IMR-90 (cell line): ENCODE results near the gene PDIA2. TPM values are rescaled to one million over a fixed set of nuclear protein-coding genes. Genes with fewer than 3 reads are reported as not detected.

ENCODE experiments used
- ATAC-seq: fragments of 200-7000 bp; cut with Tn5 transposase; 2 replicates; pipeline ENCODE4 v1.9.1; 2020; ENCODE audit warnings: low read depth, mild to moderate bottlenecking, moderate library complexity
- BruUV-seq: library from RNA; stranded (reverse); fragments of 400-500 nt; replicated peaks from 2 replicates; lab custom pipeline; 2021; lab: Mats Ljungman, UMichigan
- CTCF ChIA-PET: fragments of 300-600 bp; formaldehyde crosslinking; extraction: SDS; loops from one replicate; lab custom pipeline; 2021; ENCODE audit warnings: antibody characterized with exemption; lab: Yijun Ruan, JAX
- POLR2A ChIA-PET: fragments of 300-600 bp; sonication (Branson Sonifier 250); formaldehyde crosslinking; loops from one replicate; lab custom pipeline; 2022; ENCODE audit warnings: antibody characterized with exemption; ENCODE audit not compliant: unreplicated experiment; lab: Charles Lee
- DNase-seq: peaks from one replicate; pipeline ENCODE4 v3.0.0; 2013
- H2AFZ ChIP-seq: replicated peaks from 2 replicates; pipeline ENCODE3; 2013; ENCODE audit warnings: low read length, mild to moderate bottlenecking; ENCODE audit not compliant: poor library complexity
- H2AK5ac ChIP-seq: 2 replicates; pipeline ENCODE4 v1.6.1; 2013; ENCODE audit warnings: low read depth, low read length, inconsistent platforms
- H2AK9ac ChIP-seq: replicated peaks from 2 replicates; pipeline ENCODE3; 2013; ENCODE audit warnings: mild to moderate bottlenecking, low read depth, low read length, moderate library complexity; ENCODE audit not compliant: poor library complexity
- H2BK120ac ChIP-seq: 2 replicates; pipeline ENCODE4 v1.6.1; 2013; ENCODE audit warnings: low read depth, low read length, inconsistent platforms
- H2BK15ac ChIP-seq: 3 replicates; pipeline ENCODE4 v1.6.1; 2013; ENCODE audit warnings: low read depth, low read length, inconsistent platforms
- H2BK20ac ChIP-seq: 2 replicates; pipeline ENCODE4 v1.6.1; 2013; ENCODE audit warnings: low read depth, mild to moderate bottlenecking, inconsistent platforms, low read length, moderate library complexity
- H2BK5ac ChIP-seq: 2 replicates; pipeline ENCODE4 v1.6.1; 2013; ENCODE audit warnings: mild to moderate bottlenecking, low read depth, low read length, inconsistent platforms; ENCODE audit not compliant: poor library complexity, severe bottlenecking
- H3K14ac ChIP-seq: replicated peaks from 2 replicates; pipeline ENCODE4 v1.6.1; 2013; ENCODE audit warnings: low read depth, low read length, inconsistent platforms
- H3K18ac ChIP-seq: 2 replicates; pipeline ENCODE4 v1.6.1; 2013; ENCODE audit warnings: low read depth, low read length, control low read depth
- H3K23ac ChIP-seq: 2 replicates; pipeline ENCODE4 v1.6.1; 2013; ENCODE audit warnings: low read depth, low read length, inconsistent platforms
- H3K27ac ChIP-seq: 2 replicates; pipeline ENCODE4 v1.5.1; 2013; ENCODE audit warnings: mild to moderate bottlenecking, control low read depth, low read length; ENCODE audit not compliant: insufficient read depth
- H3K27me3 ChIP-seq: 2 replicates; pipeline ENCODE4 v1.6.1; 2013; ENCODE audit warnings: low read length; ENCODE audit not compliant: control insufficient read depth, insufficient read depth
- H3K36me3 ChIP-seq: 2 replicates; pipeline ENCODE4 v1.6.1; 2013; ENCODE audit warnings: low read length, mixed read lengths; ENCODE audit not compliant: control insufficient read depth, insufficient read depth
- H3K4ac ChIP-seq: 2 replicates; pipeline ENCODE4 v1.6.1; 2013; ENCODE audit warnings: low read depth, low read length, inconsistent platforms
- H3K4me1 ChIP-seq: 2 replicates; pipeline ENCODE4 v1.6.1; 2013; ENCODE audit warnings: low read length, mixed read lengths; ENCODE audit not compliant: control insufficient read depth, insufficient read depth
- H3K4me2 ChIP-seq: 2 replicates; pipeline ENCODE4 v1.6.1; 2013; ENCODE audit warnings: low read depth, mild to moderate bottlenecking, control low read depth, low read length, moderate library complexity
- H3K4me3 ChIP-seq: 2 replicates; pipeline ENCODE4 v1.5.1; 2013; ENCODE audit warnings: low read depth, mild to moderate bottlenecking, control low read depth, low read length, moderate library complexity; ENCODE audit not compliant: insufficient read depth
- H3K56ac ChIP-seq: 2 replicates; pipeline ENCODE4 v1.6.1; 2013; ENCODE audit warnings: low read length, inconsistent platforms; ENCODE audit not compliant: insufficient read depth; ENCODE audit errors: extremely low read depth
- H3K79me1 ChIP-seq, 2 experiments: 2 replicates each; pipeline ENCODE4 v1.6.1; 2013; ENCODE audit warnings: low read length in 2 of 2, inconsistent platforms in 1 of 2, low read depth in 1 of 2
- H3K9ac ChIP-seq: 2 replicates; pipeline ENCODE4 v1.6.1; 2013; ENCODE audit warnings: low read depth, low read length, control low read depth
- H3K9me1 ChIP-seq: 2 replicates; pipeline ENCODE4 v1.6.1; 2013; ENCODE audit warnings: low read length, inconsistent platforms; ENCODE audit not compliant: insufficient read depth
- H3K9me3 ChIP-seq: 2 replicates; pipeline ENCODE4 v1.6.1; 2013; ENCODE audit warnings: low read length; ENCODE audit not compliant: control insufficient read depth, insufficient read depth
- H4K20me1 ChIP-seq: 2 replicates; pipeline ENCODE4 v1.6.1; 2013; ENCODE audit warnings: low read length, inconsistent platforms; ENCODE audit not compliant: insufficient read depth
- H4K5ac ChIP-seq: 2 replicates; pipeline ENCODE4 v1.6.1; 2013; ENCODE audit warnings: mild to moderate bottlenecking, low read depth, low read length, control low read depth
- H4K8ac ChIP-seq, 2 experiments: 2 replicates each; pipeline ENCODE4 v1.6.1; 2013; ENCODE audit warnings: low read depth in 2 of 2, low read length in 2 of 2, control low read depth in 1 of 2, inconsistent platforms in 1 of 2
- H4K91ac ChIP-seq: 2 replicates; pipeline ENCODE4 v1.6.1; 2013; ENCODE audit warnings: low read depth, low read length, inconsistent platforms; ENCODE audit not compliant: insufficient read depth
- CEBPB ChIP-seq: IDR thresholded peaks from 2 replicates; pipeline ENCODE4 v1.6.1; 2012; ENCODE audit warnings: low read depth, low read length, improper control_type of control experiment
- CHD1 ChIP-seq: IDR thresholded peaks from 2 replicates; pipeline ENCODE4 v1.6.1; 2012; ENCODE audit warnings: low read depth, low read length, improper control_type of control experiment
- CTCF ChIP-seq: conservative IDR thresholded peaks from 2 replicates; pipeline ENCODE4 v1.5.1; 2012; ENCODE audit warnings: mild to moderate bottlenecking, low read depth, low read length, improper control_type of control experiment
- MAFK ChIP-seq: IDR thresholded peaks from 2 replicates; pipeline ENCODE4 v1.6.1; 2012; ENCODE audit warnings: low read depth, low read length, improper control_type of control experiment
- MXI1 ChIP-seq: IDR thresholded peaks from 2 replicates; pipeline ENCODE4 v1.6.1; 2012; ENCODE audit warnings: low read depth, mild to moderate bottlenecking, low read length, moderate library complexity, borderline replicate concordance
- NFE2L2 ChIP-seq: fragments of 150-350 bp; IDR thresholded peaks from 2 replicates; pipeline ENCODE4 v1.6.1; 2016; ENCODE audit warnings: low read depth, mild to moderate bottlenecking, low read length
- RAD21 ChIP-seq: IDR thresholded peaks from 2 replicates; pipeline ENCODE4 v1.6.1; 2012; ENCODE audit warnings: low read length, improper control_type of control experiment
- RFX5 ChIP-seq: IDR thresholded peaks from 2 replicates; pipeline ENCODE4 v1.8.0; 2012; ENCODE audit warnings: low read depth, mild to moderate bottlenecking, low read length, moderate library complexity
- SMC3 ChIP-seq: fragments of 150-350 bp; IDR thresholded peaks from 2 replicates; pipeline ENCODE4 v1.6.1; 2016; ENCODE audit warnings: low read depth, mild to moderate bottlenecking, antibody characterized with exemption, low read length, moderate library complexity
- WGBS, 2 experiments: methylation state at CpG; one replicate each; pipeline versions ENCODE4 v1.1.5 to v1.1.7; 2013; ENCODE audit warnings: missing lambda C conversion rate in 2 of 2; ENCODE audit not compliant: insufficient read length in 1 of 2; ENCODE audit errors: extremely low coverage in 2 of 2; 5-methylcytosine and 5-hydroxymethylcytosine counted together
- dilution Hi-C: fragments of 300-500 bp; cut with HindIII; formaldehyde crosslinking; loops from one replicate; pipeline ENCODE4 v1.14.3; 2018; ENCODE audit warnings: low sequenced_read_pairs; ENCODE audit not compliant: unreplicated experiment
- in situ Hi-C: fragments of 300-500 bp; cut with MboI; formaldehyde crosslinking; loops from 3 replicates; pipeline ENCODE4 v1.14.3; 2019; ENCODE audit warnings: low sequenced_read_pairs, inconsistent platforms, mixed read lengths
- intact Hi-C: fragments of 100-400 bp; cut with micrococcal nuclease; formaldehyde crosslinking; loops from 2 replicates; pipeline ENCODE4 v1.10.0; 2022
- polyA plus RNA-seq, 3 experiments: library from polyadenylated mRNA; depleted of rRNA; stranded (reverse); fragments of >200 nt; gene quantifications; 2 replicates each; pipeline ENCODE4 v1.2.3, GENCODE V29; 2012; ENCODE audit warnings: low replicate concordance in 1 of 3
- total RNA-seq: library from RNA; depleted of rRNA; stranded (reverse); fragments of >200 nt; gene quantifications from 2 replicates; pipeline ENCODE4 v1.2.3, GENCODE V29; 2012; rRNA removed

The PDIA2 gene
- total and polyA plus RNA-seq, 2 of the 4 experiments (the other 2 are of a cell fraction) = 0.17 TPM; not detected in 1

- no peaks in the 10 kb centered on the region for H3K27me3 ChIP-seq
- H3K4me3 ChIP-seq = no peak overlapping the region
- no peak overlapping the region for H4K91ac ChIP-seq
- no peak overlapping the region for H2AFZ ChIP-seq
- 94% methylated on average over 3 of the region's 11 CpGs; no CpG with 5 or more reads in 1 of the 2 experiments for WGBS, 2 experiments
- no peak overlapping the region for H3K14ac ChIP-seq
- no peak overlapping the region for H3K4ac ChIP-seq
- no peak overlapping the region for H2AK5ac ChIP-seq
- H3K9ac ChIP-seq = no peak overlapping the region
- ATAC-seq (no peak), DNase-seq (no peak)
- no peak for TF ChIP-seq NFE2L2
- no peak for TF ChIP-seq CHD1
- no peak for TF ChIP-seq SMC3
- no peak for TF ChIP-seq RFX5
- no peak for TF ChIP-seq CEBPB
- TF ChIP-seq MAFK = no peak
- TF ChIP-seq RAD21 = no peak
- no peak for TF ChIP-seq MXI1
- no peak for TF ChIP-seq CTCF
- no peaks in the 10 kb centered on the region for H3K9me3 ChIP-seq
- H4K20me1 ChIP-seq = peaks cover 74% of the 10 kb centered on the region
- intact Hi-C loops = no loop called here
- H2BK120ac ChIP-seq = no peak overlapping the region
- no peak overlapping the region for H4K8ac ChIP-seq
- H4K5ac ChIP-seq = no peak overlapping the region
- H3K79me1 ChIP-seq = peaks cover 22 to 75% of the 10 kb centered on the region in 2 experiments
- no peak overlapping the region for H2BK15ac ChIP-seq
- dilution Hi-C loops = no loop called here
- ChIA-PET POLR2A (no interaction called here), CTCF (no interaction called here)
- no peak overlapping the region for H3K23ac ChIP-seq
- no peak overlapping the region for H3K4me2 ChIP-seq
- H3K9me1 ChIP-seq = peaks cover 26% of the 10 kb centered on the region
- H2AK9ac ChIP-seq = no peak overlapping the region
- no peak overlapping the region for H2BK5ac ChIP-seq
- no peak overlapping the region for H3K18ac ChIP-seq
- no peak overlapping the region for H3K56ac ChIP-seq
- no peak overlapping the region for H3K27ac ChIP-seq
- in situ Hi-C loops = no loop called here
- BruUV-seq = no TSS peak
- H3K36me3 ChIP-seq = no peaks in the 10 kb centered on the region
- peaks cover 10% of the 10 kb centered on the region for H3K4me1 ChIP-seq
- H2BK20ac ChIP-seq = no peak overlapping the region
Observed at GRCh38 chr16:336269-336668, 53.3 kb downstream of the PDIA2 start.

Other genes starting within 250 kb of the PDIA2 start
- gene POLR3K, start 229.6 kb upstream of the PDIA2 start, total RNA-seq = 9.0 and 10.6 TPM in 2 replicates
- 39.1 and 39.5 TPM in 2 replicates for gene POLR3K, start 229.6 kb upstream of the PDIA2 start, polyA plus RNA-seq (2012; rRNA removed)
- 63.3 and 88.0 TPM in 2 replicates for gene SNRNP25, start 229.3 kb upstream of the PDIA2 start, total RNA-seq
- 67.2 and 73.7 TPM in 2 replicates for gene SNRNP25, start 229.3 kb upstream of the PDIA2 start, polyA plus RNA-seq (2012; rRNA removed)
- 11.1 and 13.8 TPM in 2 replicates for gene RHBDF1, start 210.5 kb upstream of the PDIA2 start, total RNA-seq
- 86.6 and 92.3 TPM in 2 replicates for gene RHBDF1, start 210.5 kb upstream of the PDIA2 start, polyA plus RNA-seq (2012; rRNA removed)
- gene MPG, start 204.9 kb upstream of the PDIA2 start, total RNA-seq = 66.7 and 74.2 TPM in 2 replicates
- 135 and 155 TPM in 2 replicates for gene MPG, start 204.9 kb upstream of the PDIA2 start, polyA plus RNA-seq (2012; rRNA removed)
- 3.9 and 5.7 TPM in 2 replicates for gene NPRL3, start 144.5 kb upstream of the PDIA2 start, total RNA-seq
- 42.4 and 44.0 TPM in 2 replicates for gene NPRL3, start 144.5 kb upstream of the PDIA2 start, polyA plus RNA-seq (2012; rRNA removed)
- not detected in 2 replicates for gene HBZ, start 130.5 kb upstream of the PDIA2 start, total RNA-seq
- gene HBZ, start 130.5 kb upstream of the PDIA2 start, polyA plus RNA-seq (2012; rRNA removed) = not detected in 2 replicates
- not detected in 2 replicates for gene HBM, start 117.2 kb upstream of the PDIA2 start, total RNA-seq
- not detected in 2 replicates for gene HBM, start 117.2 kb upstream of the PDIA2 start, polyA plus RNA-seq (2012; rRNA removed)
- gene HBA2, start 110.3 kb upstream of the PDIA2 start, total RNA-seq = not detected in 2 replicates
- not detected in 2 replicates for gene HBA2, start 110.3 kb upstream of the PDIA2 start, polyA plus RNA-seq (2012; rRNA removed)
- not detected in 2 replicates for gene HBA1, start 106.5 kb upstream of the PDIA2 start, total RNA-seq
- gene HBA1, start 106.5 kb upstream of the PDIA2 start, polyA plus RNA-seq (2012; rRNA removed) = 0.21 TPM in 1 of 2 replicates, not detected in the other
- not detected in 2 replicates for gene HBQ1, start 102.7 kb upstream of the PDIA2 start, total RNA-seq
- 0.92 and 1.7 TPM in 2 replicates for gene HBQ1, start 102.7 kb upstream of the PDIA2 start, polyA plus RNA-seq (2012; rRNA removed)
- gene LUC7L, start 53.7 kb upstream of the PDIA2 start, total RNA-seq = 21.5 and 33.3 TPM in 2 replicates
- 52.8 and 55.6 TPM in 2 replicates for gene LUC7L, start 53.7 kb upstream of the PDIA2 start, polyA plus RNA-seq (2012; rRNA removed)
- 27.5 and 30.3 TPM in 2 replicates for gene FAM234A, start 48.3 kb upstream of the PDIA2 start, total RNA-seq
- 60.5 and 64.2 TPM in 2 replicates for gene FAM234A, start 48.3 kb upstream of the PDIA2 start, polyA plus RNA-seq (2012; rRNA removed)
- gene RGS11, start 7.2 kb upstream of the PDIA2 start, total RNA-seq = under 0.01 TPM in 2 replicates
- 0.48 and 0.49 TPM in 2 replicates for gene RGS11, start 7.2 kb upstream of the PDIA2 start, polyA plus RNA-seq (2012; rRNA removed)
- 0.36 TPM in 1 of 2 replicates, not detected in the other for gene ARHGDIG, start 2.6 kb upstream of the PDIA2 start, total RNA-seq
- 0.16 and 0.24 TPM in 2 replicates for gene ARHGDIG, start 2.6 kb upstream of the PDIA2 start, polyA plus RNA-seq (2012; rRNA removed)
- 10.9 and 11.9 TPM in 2 replicates for gene AXIN1, start 69.6 kb downstream of the PDIA2 start, total RNA-seq
- gene AXIN1, start 69.6 kb downstream of the PDIA2 start, polyA plus RNA-seq (2012; rRNA removed) = 14.2 and 15.1 TPM in 2 replicates
- 104 and 106 TPM in 2 replicates for gene MRPL28, start 87.4 kb downstream of the PDIA2 start, total RNA-seq
- gene MRPL28, start 87.4 kb downstream of the PDIA2 start, polyA plus RNA-seq (2012; rRNA removed) = 181 and 255 TPM in 2 replicates
- 49.1 and 56.1 TPM in 2 replicates for gene PGAP6, start 98.8 kb downstream of the PDIA2 start, total RNA-seq
- 124 and 125 TPM in 2 replicates for gene PGAP6, start 98.8 kb downstream of the PDIA2 start, polyA plus RNA-seq (2012; rRNA removed)
- 123 and 124 TPM in 2 replicates for gene NME4, start 114.0 kb downstream of the PDIA2 start, total RNA-seq
- 288 and 406 TPM in 2 replicates for gene NME4, start 114.0 kb downstream of the PDIA2 start, polyA plus RNA-seq (2012; rRNA removed)
- gene DECR2, start 118.7 kb downstream of the PDIA2 start, total RNA-seq = 3.9 TPM in 2 replicates
- 26.7 and 29.6 TPM in 2 replicates for gene DECR2, start 118.7 kb downstream of the PDIA2 start, polyA plus RNA-seq (2012; rRNA removed)
- gene RAB11FIP3, start 142.5 kb downstream of the PDIA2 start, total RNA-seq = 7.5 TPM in 2 replicates
- gene RAB11FIP3, start 142.5 kb downstream of the PDIA2 start, polyA plus RNA-seq (2012; rRNA removed) = 19.9 and 22.5 TPM in 2 replicates
- gene CAPN15, start 244.5 kb downstream of the PDIA2 start, total RNA-seq = 9.3 and 11.4 TPM in 2 replicates
- gene CAPN15, start 244.5 kb downstream of the PDIA2 start, polyA plus RNA-seq (2012; rRNA removed) = 24.3 and 36.0 TPM in 2 replicates